ENCODE data around the gene HTD2. TPM values are rescaled to one million over a fixed set of nuclear protein-coding genes. Genes with fewer than 3 reads are reported as not detected.
A peak's percentile ranks its signal among the peaks of the same experiment; 100 is the strongest.

Gene HTD2
- total RNA-seq, 1 experiment from 2014 or later, result 7.4 TPM

DNA sequence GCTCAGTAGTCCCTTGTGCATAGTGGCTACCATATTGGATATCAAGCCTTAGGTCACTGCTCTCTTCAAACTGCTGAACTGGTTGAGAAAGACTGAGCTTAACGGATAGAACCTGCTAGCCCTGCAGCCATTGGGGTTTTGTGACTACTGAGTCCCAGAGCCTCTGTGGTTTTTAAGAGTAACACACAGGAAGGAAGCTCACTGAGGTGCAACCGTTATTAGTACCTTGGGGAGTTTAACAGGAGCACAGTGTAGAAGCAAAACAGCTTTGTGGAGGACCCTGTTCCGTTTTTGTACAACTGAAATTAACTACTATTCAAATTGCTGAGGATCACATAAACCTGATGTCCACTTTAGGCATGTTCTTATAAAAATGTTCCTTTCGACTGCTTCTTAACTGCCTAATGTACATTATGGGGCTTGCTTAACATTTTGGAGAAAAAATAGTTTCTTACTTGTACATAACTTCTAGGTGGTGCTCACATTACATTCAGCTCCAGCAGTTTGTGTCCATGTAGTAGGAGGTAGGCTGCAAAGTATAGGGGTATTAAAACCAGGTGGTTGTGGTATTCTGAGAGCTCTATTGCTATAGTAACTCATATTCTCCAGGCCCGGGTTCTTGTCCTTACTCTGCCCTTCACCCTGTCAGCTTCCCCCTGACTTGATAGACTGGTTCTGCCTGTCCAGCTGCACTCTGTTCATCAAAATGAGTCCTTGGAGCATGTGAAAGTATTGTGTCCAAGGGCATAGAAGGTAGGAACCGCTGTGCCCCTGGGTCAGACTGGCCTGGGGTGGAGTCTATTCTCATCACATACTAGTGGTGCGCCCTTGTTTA lies 43.7 kb downstream of the HTD2 start:
- peak overlapping the region; percentile 62 for H3K27ac ChIP-seq
- H4K20me1 ChIP-seq (ENCODE audit: insufficient read depth), result no peaks in the 10 kb centered on the region
- H3K27me3 ChIP-seq (ENCODE audit: insufficient read depth, low read depth), result no peaks in the 10 kb centered on the region
- H3K4me3 ChIP-seq, result no peak overlapping the region
- H3K36me3 ChIP-seq (ENCODE audit: low read depth), result no peaks in the 10 kb centered on the region
- no TSS peak for BruUV-seq (replicated peaks)
- H3K4me1 ChIP-seq (replicated peaks; ENCODE audit: insufficient read depth), result peaks cover 17% of the 10 kb centered on the region
- ChIA-PET CTCF (interaction anchor here (0.6 to 0.7 kb wide), 2 partner anchors 162 kb away, joined by 3 to 10 read pairs; no protein-coding TSS in a partner anchor), POLR2A (ENCODE audit: unreplicated experiment) (interaction anchor here (0.6 kb wide), 2 partner anchors 142 to 944 kb away, joined by 3 to 21 read pairs; partner anchors contain the start of gene KCTD6)
- H3K79me2 ChIP-seq (ENCODE audit: low read depth), result no peaks in the 10 kb centered on the region
- H3K9me3 ChIP-seq (ENCODE audit: insufficient read depth, low read depth), result no peaks in the 10 kb centered on the region; the same call in 1 of the 2 replicates
- H3K4me2 ChIP-seq, result peak overlapping the region; percentile 48
- TF ChIP-seq EZH2 (IDR thresholded peaks at IDR 0.05; ENCODE audit: low read depth), result no peak
- TF ChIP-seq, protein P1, sequence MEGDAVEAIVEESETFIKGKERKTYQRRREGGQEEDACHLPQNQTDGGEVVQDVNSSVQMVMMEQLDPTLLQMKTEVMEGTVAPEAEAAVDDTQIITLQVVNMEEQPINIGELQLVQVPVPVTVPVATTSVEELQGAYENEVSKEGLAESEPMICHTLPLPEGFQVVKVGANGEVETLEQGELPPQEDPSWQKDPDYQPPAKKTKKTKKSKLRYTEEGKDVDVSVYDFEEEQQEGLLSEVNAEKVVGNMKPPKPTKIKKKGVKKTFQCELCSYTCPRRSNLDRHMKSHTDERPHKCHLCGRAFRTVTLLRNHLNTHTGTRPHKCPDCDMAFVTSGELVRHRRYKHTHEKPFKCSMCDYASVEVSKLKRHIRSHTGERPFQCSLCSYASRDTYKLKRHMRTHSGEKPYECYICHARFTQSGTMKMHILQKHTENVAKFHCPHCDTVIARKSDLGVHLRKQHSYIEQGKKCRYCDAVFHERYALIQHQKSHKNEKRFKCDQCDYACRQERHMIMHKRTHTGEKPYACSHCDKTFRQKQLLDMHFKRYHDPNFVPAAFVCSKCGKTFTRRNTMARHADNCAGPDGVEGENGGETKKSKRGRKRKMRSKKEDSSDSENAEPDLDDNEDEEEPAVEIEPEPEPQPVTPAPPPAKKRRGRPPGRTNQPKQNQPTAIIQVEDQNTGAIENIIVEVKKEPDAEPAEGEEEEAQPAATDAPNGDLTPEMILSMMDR (conservative IDR thresholded peaks at IDR 0.05), result no peak
- no peaks in the 10 kb centered on the region for H3K9me2 ChIP-seq (ENCODE audit: insufficient read depth)
- peaks cover 9% of the 10 kb centered on the region; the same call in 1 of the 2 replicates for H3F3A ChIP-seq (ENCODE audit: insufficient read depth, low read depth)
- intact Hi-C loops (cut with micrococcal nuclease; ENCODE audit: unreplicated experiment), result no loop called here
- peak in 1 of 2 experiments; percentile 15 for DNase-seq
- no peak overlapping the region for H2AFZ ChIP-seq

DNA sequence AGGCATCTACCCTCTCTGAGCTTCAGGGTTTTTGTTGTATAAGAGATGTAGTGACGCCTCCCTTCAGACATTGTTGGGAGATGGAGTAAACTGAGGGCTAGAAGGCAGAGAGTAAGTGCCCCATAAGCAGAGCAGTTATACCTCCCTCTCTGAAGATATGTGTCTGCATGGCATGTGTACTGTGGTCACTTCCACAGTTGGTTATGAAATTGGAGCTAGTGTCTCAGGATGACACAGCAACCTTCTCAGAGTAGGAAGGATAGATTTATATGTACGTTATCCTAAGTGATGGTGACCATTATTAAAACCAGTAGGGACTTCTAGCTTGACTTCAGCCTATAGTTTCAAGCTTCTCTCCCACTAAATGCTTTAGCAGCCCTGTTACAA lies 44.3 kb downstream of the HTD2 start:
- no TSS peak for BruUV-seq (replicated peaks)
- H3F3A ChIP-seq (ENCODE audit: insufficient read depth, low read depth), result peaks cover 9% of the 10 kb centered on the region; the same call in 1 of the 2 replicates
- no peak overlapping the region for H3K4me3 ChIP-seq
- H3K27me3 ChIP-seq (ENCODE audit: insufficient read depth, low read depth), result no peaks in the 10 kb centered on the region
- CTCF ChIA-PET, result interaction anchor here (0.6 kb wide), 1 partner anchor 163 kb away, joined by 3 read pairs; no protein-coding TSS in a partner anchor
- H3K27ac ChIP-seq, result peak overlapping the region; percentile 62
- peaks cover 17% of the 10 kb centered on the region for H3K4me1 ChIP-seq (replicated peaks; ENCODE audit: insufficient read depth)
- no peaks in the 10 kb centered on the region; the same call in 1 of the 2 replicates for H3K9me3 ChIP-seq (ENCODE audit: insufficient read depth, low read depth)
- H3K9me2 ChIP-seq (ENCODE audit: insufficient read depth), result no peaks in the 10 kb centered on the region
- no peaks in the 10 kb centered on the region for H3K79me2 ChIP-seq (ENCODE audit: low read depth)
- H3K36me3 ChIP-seq (ENCODE audit: low read depth), result no peaks in the 10 kb centered on the region
- POLR2A ChIA-PET (ENCODE audit: unreplicated experiment), result no interaction called here
- no peak overlapping the region for H2AFZ ChIP-seq
- TF ChIP-seq, protein P1 (conservative IDR thresholded peaks at IDR 0.05), result no peak
- no peak for TF ChIP-seq EZH2 (IDR thresholded peaks at IDR 0.05; ENCODE audit: low read depth)
- H4K20me1 ChIP-seq (ENCODE audit: insufficient read depth), result no peaks in the 10 kb centered on the region
- peak in 1 of 2 experiments; percentile 40 for DNase-seq
- H3K4me2 ChIP-seq, result peak overlapping the region; percentile 48
- intact Hi-C loops (cut with micrococcal nuclease; ENCODE audit: unreplicated experiment), result no loop called here

DNA sequence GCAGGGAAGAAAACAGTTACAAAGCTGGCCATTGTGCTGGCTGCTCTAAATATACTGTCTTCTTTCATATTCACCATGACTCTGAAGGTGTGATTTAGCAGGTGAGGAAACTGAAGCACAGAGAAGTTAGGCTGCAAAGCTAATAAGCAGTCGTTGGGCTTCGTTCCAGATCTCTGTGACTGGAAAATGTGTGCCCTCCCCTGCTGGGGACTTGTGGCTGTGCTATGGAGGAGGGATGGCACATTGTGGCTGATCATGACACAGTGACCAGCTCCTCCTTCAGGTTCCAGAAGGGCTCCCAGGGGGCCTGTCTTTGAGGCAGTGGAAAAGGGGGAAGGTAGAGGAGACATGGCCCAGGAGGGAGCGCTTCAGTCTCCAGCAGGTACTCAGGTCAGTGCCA lies 45.6 kb downstream of the HTD2 start:
- TF ChIP-seq, protein P1 (conservative IDR thresholded peaks at IDR 0.05), result no peak
- no peak for TF ChIP-seq EZH2 (IDR thresholded peaks at IDR 0.05; ENCODE audit: low read depth)
- BruUV-seq (replicated peaks), result no TSS peak
- H2AFZ ChIP-seq, result no peak overlapping the region
- H4K20me1 ChIP-seq (ENCODE audit: insufficient read depth), result no peaks in the 10 kb centered on the region
- H3K9me3 ChIP-seq (ENCODE audit: insufficient read depth, low read depth), result no peaks in the 10 kb centered on the region; the same call in 1 of the 2 replicates
- peaks cover 9% of the 10 kb centered on the region; the same call in 1 of the 2 replicates for H3F3A ChIP-seq (ENCODE audit: insufficient read depth, low read depth)
- H3K79me2 ChIP-seq (ENCODE audit: low read depth), result no peaks in the 10 kb centered on the region
- H3K4me1 ChIP-seq (replicated peaks; ENCODE audit: insufficient read depth), result peaks cover 17% of the 10 kb centered on the region
- no peak overlapping the region for H3K4me3 ChIP-seq
- H3K9me2 ChIP-seq (ENCODE audit: insufficient read depth), result no peaks in the 10 kb centered on the region
- ChIA-PET CTCF (no interaction called here), POLR2A (ENCODE audit: unreplicated experiment) (no interaction called here)
- no peak overlapping the region for H3K4me2 ChIP-seq
- intact Hi-C loops (cut with micrococcal nuclease; ENCODE audit: unreplicated experiment), result no loop called here
- no peaks in the 10 kb centered on the region for H3K36me3 ChIP-seq (ENCODE audit: low read depth)
- no peak overlapping the region for H3K27ac ChIP-seq
- H3K27me3 ChIP-seq (ENCODE audit: insufficient read depth, low read depth), result no peaks in the 10 kb centered on the region
- no peak for DNase-seq

Data from PC-9 (cell line).